WI38 (cell line): ENCODE results near the gene ITGA6.

Source experiments
- H3K4me3 ChIP-seq: 2 replicates; pipeline ENCODE4 v1.5.1; 2011; ENCODE audit warnings: low read depth, mild to moderate bottlenecking, control low read depth, low read length
- CTCF ChIP-seq: IDR thresholded peaks from 2 replicates; pipeline ENCODE4 v1.5.1; 2012; ENCODE audit warnings: low read depth, mild to moderate bottlenecking, control low read depth, low read length

ITGA6 gene

GRCh38 chr2:172395503-172395902, 31.9 kb upstream of the ITGA6 start:
- H3K4me3 ChIP-seq: no peak overlapping the region
- TF ChIP-seq CTCF: no peak

GRCh38 chr2:172397148-172397834, 30.1 kb upstream of the ITGA6 start:
- no peak for TF ChIP-seq CTCF
- no peak overlapping the region for H3K4me3 ChIP-seq

- TF ChIP-seq CTCF: no peak
- H3K4me3 ChIP-seq: no peak overlapping the region
These were observed 28.9 kb upstream of the ITGA6 start for GRCh38 chr2:172398440-172398839.

- no peak overlapping the region for H3K4me3 ChIP-seq
- TF ChIP-seq CTCF: no peak
These were observed 27.6 kb upstream of the ITGA6 start for GRCh38 chr2:172399765-172400164.

- no peak overlapping the region for H3K4me3 ChIP-seq
- TF ChIP-seq CTCF: no peak
These were observed 25.2 kb upstream of the ITGA6 start for GRCh38 chr2:172402198-172402597.

- no peak overlapping the region for H3K4me3 ChIP-seq
- no peak for TF ChIP-seq CTCF
These were observed 24.0 kb upstream of the ITGA6 start for GRCh38 chr2:172403402-172403801.

GRCh38 chr2:172403881-172404468, 23.4 kb upstream of the ITGA6 start:
- TF ChIP-seq CTCF: no peak
- H3K4me3 ChIP-seq: no peak overlapping the region
